Kidney epithelial cell (primary cell): Measurements from ENCODE around the gene MSLN. TPM values are rescaled to one million over a fixed set of nuclear protein-coding genes. Genes with fewer than 3 reads are reported as not detected.

Experiments
- DNase-seq: peaks from one replicate; pipeline ENCODE4 v3.0.0-alpha.2; 2010; ENCODE audit warnings: low read depth
- H3K27me3 ChIP-seq: 2 replicates; pipeline ENCODE4 v1.6.0; 2011; ENCODE audit warnings: low read length; ENCODE audit not compliant: control insufficient read depth, insufficient read depth
- H3K36me3 ChIP-seq: 2 replicates; pipeline ENCODE4 v1.5.1; 2011; ENCODE audit warnings: low read length; ENCODE audit not compliant: control insufficient read depth, insufficient read depth
- H3K4me3 ChIP-seq: 2 replicates; pipeline ENCODE4 v1.5.1; 2011; ENCODE audit warnings: low read depth, mild to moderate bottlenecking, control low read depth, low read length
- total RNA-seq: library from RNA; depleted of rRNA; stranded (reverse); fragments of >200 nt; gene quantifications from 2 replicates; pipeline ENCODE4 v1.2.3, GENCODE V29; 2015
- TF ChIP-seq, protein P1 (sequence below): IDR thresholded peaks from 2 replicates; pipeline ENCODE4 v1.5.1; 2011; ENCODE audit warnings: mild to moderate bottlenecking, moderate library complexity, low read length, control low read depth, inconsistent platforms; ENCODE audit not compliant: insufficient read depth, poor library complexity, severe bottlenecking

MSLN gene
- total RNA-seq, 1 donor from 2014 or later = 8.6 TPM

GRCh38 chr16:725463-726187 lies 34.9 kb upstream of the MSLN start:
- H3K36me3 ChIP-seq = no peaks in the 10 kb centered on the region
- no peaks in the 10 kb centered on the region for H3K27me3 ChIP-seq
- no peak overlapping the region for H3K4me3 ChIP-seq
- no peak for DNase-seq
- TF ChIP-seq, protein P1, sequence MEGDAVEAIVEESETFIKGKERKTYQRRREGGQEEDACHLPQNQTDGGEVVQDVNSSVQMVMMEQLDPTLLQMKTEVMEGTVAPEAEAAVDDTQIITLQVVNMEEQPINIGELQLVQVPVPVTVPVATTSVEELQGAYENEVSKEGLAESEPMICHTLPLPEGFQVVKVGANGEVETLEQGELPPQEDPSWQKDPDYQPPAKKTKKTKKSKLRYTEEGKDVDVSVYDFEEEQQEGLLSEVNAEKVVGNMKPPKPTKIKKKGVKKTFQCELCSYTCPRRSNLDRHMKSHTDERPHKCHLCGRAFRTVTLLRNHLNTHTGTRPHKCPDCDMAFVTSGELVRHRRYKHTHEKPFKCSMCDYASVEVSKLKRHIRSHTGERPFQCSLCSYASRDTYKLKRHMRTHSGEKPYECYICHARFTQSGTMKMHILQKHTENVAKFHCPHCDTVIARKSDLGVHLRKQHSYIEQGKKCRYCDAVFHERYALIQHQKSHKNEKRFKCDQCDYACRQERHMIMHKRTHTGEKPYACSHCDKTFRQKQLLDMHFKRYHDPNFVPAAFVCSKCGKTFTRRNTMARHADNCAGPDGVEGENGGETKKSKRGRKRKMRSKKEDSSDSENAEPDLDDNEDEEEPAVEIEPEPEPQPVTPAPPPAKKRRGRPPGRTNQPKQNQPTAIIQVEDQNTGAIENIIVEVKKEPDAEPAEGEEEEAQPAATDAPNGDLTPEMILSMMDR = no peak

GRCh38 chr16:726188-726437 lies 34.4 kb upstream of the MSLN start:
- Histone ChIP-seq H3K36me3 (no peaks in the 10 kb centered on the region), H3K27me3 (no peaks in the 10 kb centered on the region), H3K4me3 (no peak overlapping the region)
- TF ChIP-seq, protein P1 = no peak
- DNase-seq = no peak

DNA sequence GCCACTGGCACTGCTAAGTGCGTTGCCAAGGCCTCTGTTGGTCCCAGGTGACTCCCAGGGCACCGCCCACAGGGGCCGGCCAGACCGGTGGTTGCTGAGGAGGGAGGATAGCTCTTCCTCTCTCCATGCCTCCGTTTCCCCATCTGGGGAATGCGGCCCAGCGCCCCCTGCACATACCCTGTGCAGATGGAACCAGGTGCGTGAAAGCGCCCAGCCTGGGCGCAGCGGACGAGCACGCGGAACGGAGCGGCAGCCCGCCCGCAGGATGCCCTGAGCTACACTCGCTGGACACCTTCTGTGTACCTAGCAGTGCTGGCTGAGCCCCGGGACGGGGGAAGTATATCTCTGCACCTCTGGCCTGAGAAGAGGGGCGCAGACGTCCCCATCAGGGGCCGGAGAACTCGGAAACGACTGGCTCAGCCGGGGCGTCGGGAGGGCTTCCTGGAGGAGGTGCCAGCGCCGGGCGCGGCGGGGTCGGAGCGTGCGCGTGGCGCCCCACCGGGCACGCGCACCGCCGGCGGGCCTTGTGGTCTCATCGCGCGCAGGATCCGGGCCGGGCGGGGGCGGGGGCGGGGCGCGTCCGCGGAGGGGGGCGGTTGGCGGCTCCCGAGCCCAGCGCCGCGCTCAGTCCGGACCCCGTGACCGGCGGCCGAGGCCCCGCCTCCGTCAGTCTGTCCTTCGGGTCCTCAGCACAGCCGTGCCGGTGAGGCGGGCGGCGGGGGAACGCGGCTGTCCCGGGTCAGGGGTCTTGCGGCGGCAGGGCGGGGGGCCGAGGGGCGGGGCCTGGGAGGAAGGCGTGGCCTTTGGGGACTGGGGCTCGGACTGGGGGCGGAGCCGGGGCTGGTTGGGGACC lies 33.9 kb upstream of the MSLN start, which contains the start of the genes CCDC78 and HAGHL:
CCDC78 (minus strand) TSS at position 6 of the 853 bp plus-strand sequence. CDS start 76 bp downstream, outside the sequence.
HAGHL (plus strand) TSS at position 669 of the 853 bp plus-strand sequence. CDS start 404 bp downstream, outside the sequence.
- TF ChIP-seq, protein P1 = no peak
- DNase-seq = no peak

DNA sequence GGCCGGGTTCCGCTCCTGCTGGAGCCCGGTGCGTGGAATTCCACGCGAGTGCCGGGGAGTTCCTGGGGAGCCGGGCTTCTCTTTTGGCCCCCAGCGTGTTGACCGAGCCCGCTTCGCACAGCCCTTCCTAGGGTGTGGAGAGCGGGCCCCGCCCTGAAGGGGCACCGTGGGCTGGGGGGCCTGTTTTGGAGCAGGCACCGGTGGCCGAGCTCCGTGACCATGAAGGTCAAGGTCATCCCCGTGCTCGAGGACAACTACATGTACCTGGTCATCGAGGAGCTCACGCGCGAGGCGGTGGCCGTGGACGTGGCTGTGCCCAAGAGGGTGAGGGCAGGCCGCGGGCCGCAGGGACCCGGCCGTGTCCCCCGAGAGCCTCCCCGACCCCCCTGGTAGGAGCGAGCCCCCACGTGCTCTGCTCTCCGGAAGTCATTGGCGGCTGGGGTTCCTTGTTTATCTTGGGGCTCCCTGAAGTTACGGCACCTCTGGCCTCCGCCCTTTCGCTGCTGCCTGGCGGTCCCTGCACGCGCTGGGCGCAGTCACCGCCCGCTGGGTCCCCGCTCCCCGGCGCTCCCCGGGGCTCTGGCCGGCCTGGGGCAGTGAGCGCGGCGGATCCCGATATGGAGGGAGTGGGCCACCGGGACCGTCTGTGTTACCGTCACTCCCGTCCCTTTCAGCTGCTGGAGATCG lies 33.1 kb upstream of the MSLN start:
- H3K27me3 ChIP-seq = no peaks in the 10 kb centered on the region

More for the DNA sequence above, 33.9 kb upstream of the MSLN start, which contains the start of the genes CCDC78 and HAGHL:
- Histone ChIP-seq H3K27me3 (no peaks in the 10 kb centered on the region), H3K4me3 (peak within 1 kb of the TSS; percentile 65), H3K36me3 (no peaks in the 10 kb centered on the region)

DNA sequence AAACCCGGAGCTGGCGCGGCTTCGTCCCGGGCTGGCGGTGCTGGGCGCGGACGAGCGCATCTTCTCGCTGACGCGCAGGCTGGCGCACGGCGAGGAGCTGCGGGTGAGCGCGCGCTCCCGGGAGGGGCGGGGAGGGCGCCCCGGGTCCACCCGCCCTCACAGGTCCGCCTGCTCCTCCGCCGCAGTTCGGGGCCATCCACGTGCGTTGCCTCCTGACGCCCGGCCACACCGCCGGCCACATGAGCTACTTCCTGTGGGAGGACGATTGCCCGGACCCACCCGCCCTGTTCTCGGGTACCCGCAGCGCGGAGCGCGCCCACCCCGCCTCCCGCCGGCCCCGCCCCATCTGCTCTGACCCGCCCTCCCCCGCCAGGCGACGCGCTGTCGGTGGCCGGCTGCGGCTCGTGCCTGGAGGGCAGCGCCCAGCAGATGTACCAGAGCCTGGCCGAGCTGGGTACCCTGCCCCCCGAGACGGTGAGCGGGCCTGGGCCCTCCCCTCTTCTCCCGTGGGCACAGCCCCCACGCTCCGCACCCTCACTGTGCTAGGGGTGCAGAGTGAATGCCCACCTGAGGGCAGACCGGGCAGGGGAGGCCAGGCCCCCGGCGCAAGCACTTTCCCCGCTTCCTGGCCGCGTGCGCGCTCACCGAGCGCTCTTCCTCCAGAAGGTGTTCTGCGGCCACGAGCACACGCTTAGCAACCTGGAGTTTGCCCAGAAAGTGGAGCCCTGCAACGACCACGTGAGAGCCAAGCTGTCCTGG lies 32.2 kb upstream of the MSLN start:
- no peak for DNase-seq
- TF ChIP-seq, protein P1 = no peak
- H3K4me3 ChIP-seq = peak overlapping the region; percentile 65

More for the DNA sequence above, 33.1 kb upstream of the MSLN start:
- no peaks in the 10 kb centered on the region for H3K36me3 ChIP-seq
- peak overlapping the region; percentile 65 for H3K4me3 ChIP-seq
- TF ChIP-seq, protein P1 = no peak
- DNase-seq = no peak

More for the DNA sequence above, 32.2 kb upstream of the MSLN start:
- Histone ChIP-seq H3K36me3 (peaks cover under 1% of the 10 kb centered on the region), H3K27me3 (no peaks in the 10 kb centered on the region)
